Suprapubic skin (tissue), 4 donors: Measurements from ENCODE around the gene MET. TPM values are rescaled to one million over a fixed set of nuclear protein-coding genes. Genes with fewer than 3 reads are reported as not detected.

Experiments
- DNase-seq, 2 donors: peaks; one replicate each; pipeline ENCODE4 v3.0.0-alpha.2; 2019; ENCODE audit warnings: low spot score in 2 of 2
- H3K27ac ChIP-seq: fragments of 200-600 bp; sonication (generic); one replicate; pipeline ENCODE4 v1.5.1; 2019
- H3K27me3 ChIP-seq: fragments of 200-600 bp; sonication (generic); one replicate; pipeline ENCODE4 v1.5.1; 2019
- H3K36me3 ChIP-seq: fragments of 200-600 bp; sonication (generic); one replicate; pipeline ENCODE4 v1.5.1; 2019
- H3K4me1 ChIP-seq: fragments of 200-600 bp; sonication (generic); one replicate; pipeline ENCODE4 v1.5.1; 2019
- H3K4me3 ChIP-seq: fragments of 200-600 bp; sonication (generic); one replicate; pipeline ENCODE4 v1.5.1; 2019; ENCODE audit warnings: mild to moderate bottlenecking
- H3K9me3 ChIP-seq: fragments of 200-600 bp; sonication (generic); one replicate; pipeline ENCODE4 v1.5.1; 2019
- EP300 ChIP-seq: sonication (generic); formaldehyde crosslinking; IDR thresholded peaks from one replicate; pipeline ENCODE4 v1.6.1; 2017; ENCODE audit warnings: antibody characterized with exemption
- POLR2A ChIP-seq, 2 donors: fragments of 450-650 bp; IDR thresholded peaks; one replicate each; pipeline ENCODE4 v1.6.1; 2017; ENCODE audit warnings: antibody characterized with exemption in 2 of 2, mild to moderate bottlenecking in 2 of 2, moderate library complexity in 2 of 2
- POLR2AphosphoS5 ChIP-seq, 3 donors: sonication (generic); formaldehyde crosslinking; IDR thresholded peaks; one replicate each; pipeline ENCODE4 v1.6.1; 2017; ENCODE audit warnings: antibody characterized with exemption in 3 of 3
- WGBS: methylation state at CpG from one replicate; pipeline ENCODE4 v1.1.5; 2018; 5-methylcytosine and 5-hydroxymethylcytosine counted together
- total RNA-seq, 4 donors: library from RNA; depleted of rRNA; stranded (reverse); fragments of >200 nt; gene quantifications; one replicate each; pipeline ENCODE4 v1.1.0, GENCODE V29; 2016
- TF ChIP-seq, protein P1 (sequence below), 2 donors: fragments of 200-600 bp in 1 of 2; fragments of 450-650 bp in 1 of 2; sonication (generic) in 1 of 2; IDR thresholded peaks; one replicate each; pipeline ENCODE4 v1.5.1; 2016 to 2019; ENCODE audit warnings: antibody characterized with exemption in 2 of 2, mild to moderate bottlenecking in 1 of 2, moderate library complexity in 1 of 2

The MET gene
- total RNA-seq, 4 donors from 2014 or later, result 22.8 to 41.2 (median 32.0) TPM

DNA sequence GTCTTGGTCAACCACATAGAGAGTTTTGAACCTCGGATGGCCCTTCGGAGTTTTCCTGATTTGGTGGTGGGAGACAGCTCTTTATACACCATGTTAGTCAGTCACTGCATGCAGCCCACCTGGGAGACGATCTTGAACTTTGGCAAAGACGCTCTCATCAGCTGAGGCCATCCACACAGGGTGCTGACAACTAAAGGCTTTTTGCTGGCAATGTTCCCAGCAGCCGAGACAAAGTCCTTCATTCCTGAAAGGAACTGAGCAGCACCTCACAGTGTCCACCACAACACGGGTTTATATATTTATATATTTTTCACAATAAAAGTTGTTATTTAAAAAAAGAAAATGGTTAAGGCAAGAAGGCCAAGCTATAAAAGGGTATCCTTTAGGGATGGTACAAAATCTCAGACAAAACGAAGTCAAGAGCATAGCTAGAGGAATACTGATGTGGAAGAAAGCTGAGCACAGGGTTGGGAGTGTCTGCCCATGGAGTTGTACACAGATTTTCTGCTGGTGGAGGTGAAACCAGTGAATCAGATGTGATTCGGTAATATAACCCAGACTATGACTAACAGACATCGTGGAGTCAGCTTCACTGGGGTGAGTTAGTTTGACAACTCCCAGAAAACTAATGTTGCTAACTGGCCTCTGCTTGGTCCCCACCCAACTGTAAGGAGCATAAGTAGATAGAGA, 163.0 kb downstream of the MET start:
- 77% methylated on average over 9 of the region's 9 CpGs for WGBS
- H3K9me3 ChIP-seq, result no peaks in the 10 kb centered on the region
- no peak for DNase-seq

DNA sequence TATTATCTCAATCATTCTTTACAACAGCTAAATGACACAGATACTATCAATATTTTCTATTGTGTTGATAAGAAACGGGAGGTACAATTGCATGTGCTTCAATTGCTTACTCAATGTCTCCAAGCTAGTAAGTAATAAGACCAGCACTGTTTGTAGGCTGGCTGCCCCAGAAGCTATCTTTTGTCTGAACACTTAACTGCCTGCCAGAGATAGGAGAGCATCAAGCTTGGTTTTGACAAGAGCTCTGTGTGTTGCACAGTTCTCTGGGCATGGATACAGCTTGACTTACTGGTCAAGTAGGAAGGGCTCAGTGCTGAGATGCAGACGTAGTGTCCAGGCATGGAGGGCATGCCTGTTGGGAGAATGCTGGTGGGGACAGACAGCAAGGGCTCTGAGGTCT, 164.1 kb downstream of the MET start:
- TF ChIP-seq POLR2A (IDR thresholded peaks at IDR 0.05) (no peak), POLR2AphosphoS5 (IDR thresholded peaks at IDR 0.05) (no peak), EP300 (no peak)
- TF ChIP-seq, protein P1, sequence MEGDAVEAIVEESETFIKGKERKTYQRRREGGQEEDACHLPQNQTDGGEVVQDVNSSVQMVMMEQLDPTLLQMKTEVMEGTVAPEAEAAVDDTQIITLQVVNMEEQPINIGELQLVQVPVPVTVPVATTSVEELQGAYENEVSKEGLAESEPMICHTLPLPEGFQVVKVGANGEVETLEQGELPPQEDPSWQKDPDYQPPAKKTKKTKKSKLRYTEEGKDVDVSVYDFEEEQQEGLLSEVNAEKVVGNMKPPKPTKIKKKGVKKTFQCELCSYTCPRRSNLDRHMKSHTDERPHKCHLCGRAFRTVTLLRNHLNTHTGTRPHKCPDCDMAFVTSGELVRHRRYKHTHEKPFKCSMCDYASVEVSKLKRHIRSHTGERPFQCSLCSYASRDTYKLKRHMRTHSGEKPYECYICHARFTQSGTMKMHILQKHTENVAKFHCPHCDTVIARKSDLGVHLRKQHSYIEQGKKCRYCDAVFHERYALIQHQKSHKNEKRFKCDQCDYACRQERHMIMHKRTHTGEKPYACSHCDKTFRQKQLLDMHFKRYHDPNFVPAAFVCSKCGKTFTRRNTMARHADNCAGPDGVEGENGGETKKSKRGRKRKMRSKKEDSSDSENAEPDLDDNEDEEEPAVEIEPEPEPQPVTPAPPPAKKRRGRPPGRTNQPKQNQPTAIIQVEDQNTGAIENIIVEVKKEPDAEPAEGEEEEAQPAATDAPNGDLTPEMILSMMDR (IDR thresholded peaks at IDR 0.05), result no peak
- Histone ChIP-seq H3K27me3 (no peaks in the 10 kb centered on the region), H3K27ac (no peak overlapping the region), H3K9me3 (no peaks in the 10 kb centered on the region), H3K4me3 (no peak overlapping the region), H3K4me1 (no peaks in the 10 kb centered on the region), H3K36me3 (no peaks in the 10 kb centered on the region)
- DNase-seq, result no peak
- WGBS, result 86% methylated on average over 2 of the region's 2 CpGs

More for the DNA sequence above, 163.0 kb downstream of the MET start:
- no peaks in the 10 kb centered on the region for H3K27me3 ChIP-seq
- TF ChIP-seq, protein P1 (IDR thresholded peaks at IDR 0.05), result no peak
- TF ChIP-seq EP300 (no peak), POLR2A (IDR thresholded peaks at IDR 0.05) (no peak), POLR2AphosphoS5 (IDR thresholded peaks at IDR 0.05) (no peak)
- no peaks in the 10 kb centered on the region for H3K36me3 ChIP-seq
- H3K4me1 ChIP-seq, result no peaks in the 10 kb centered on the region
- H3K4me3 ChIP-seq, result no peak overlapping the region
- no peak overlapping the region for H3K27ac ChIP-seq

DNA sequence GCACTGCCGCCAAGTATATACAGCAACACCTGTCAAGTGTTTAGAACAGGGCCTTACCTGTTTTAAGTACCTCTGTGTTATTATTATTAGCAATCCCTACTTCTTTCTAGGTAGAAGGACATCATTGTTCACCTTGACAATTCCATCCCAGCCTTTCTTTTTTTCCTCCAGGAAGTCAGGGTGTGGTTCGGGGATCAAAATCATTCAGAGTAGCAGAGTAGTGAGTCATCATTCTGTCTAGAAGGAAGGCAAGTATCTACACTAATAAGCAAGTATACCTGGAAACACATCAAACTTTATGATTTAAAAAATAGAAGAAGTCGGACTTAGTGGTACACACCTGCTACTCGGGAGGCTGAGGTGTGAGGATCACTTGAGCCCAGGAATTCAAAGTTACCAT, 164.9 kb downstream of the MET start:
- Histone ChIP-seq H3K36me3 (no peaks in the 10 kb centered on the region), H3K4me1 (no peaks in the 10 kb centered on the region), H3K27me3 (no peaks in the 10 kb centered on the region), H3K27ac (no peak overlapping the region), H3K9me3 (no peaks in the 10 kb centered on the region), H3K4me3 (no peak overlapping the region)
- no peak for DNase-seq
- TF ChIP-seq POLR2AphosphoS5 (IDR thresholded peaks at IDR 0.05) (no peak), EP300 (no peak), POLR2A (IDR thresholded peaks at IDR 0.05) (no peak)
- TF ChIP-seq, protein P1 (IDR thresholded peaks at IDR 0.05), result no peak
- 57% methylated on average over 4 of the region's 4 CpGs for WGBS

DNA sequence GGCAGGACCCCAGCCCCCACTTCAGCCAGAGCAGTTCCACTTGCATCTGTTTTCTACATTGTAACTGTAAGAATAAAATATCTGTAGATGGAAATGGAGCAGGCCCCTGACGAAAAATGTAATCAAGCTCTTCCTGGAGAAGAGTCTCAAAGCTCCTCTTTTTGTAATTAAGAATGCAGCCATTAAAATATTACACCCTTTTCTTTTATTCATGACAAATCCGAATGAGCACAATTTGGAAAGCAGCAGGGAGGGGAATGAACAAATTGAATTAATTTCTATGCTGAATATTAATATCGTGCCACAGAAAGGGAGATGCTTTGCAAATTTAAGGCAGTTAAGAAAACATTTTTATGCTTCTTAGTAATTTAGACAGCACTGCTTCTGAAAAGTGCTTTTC, 165.6 kb downstream of the MET start:
- 70% methylated on average over 3 of the region's 3 CpGs for WGBS
- no peaks in the 10 kb centered on the region for H3K27me3 ChIP-seq
- H3K4me1 ChIP-seq, result no peaks in the 10 kb centered on the region
- no peak overlapping the region for H3K4me3 ChIP-seq
- H3K9me3 ChIP-seq, result no peaks in the 10 kb centered on the region
- no peak for DNase-seq
- no peaks in the 10 kb centered on the region for H3K36me3 ChIP-seq
- H3K27ac ChIP-seq, result no peak overlapping the region
- TF ChIP-seq EP300 (no peak), POLR2A (IDR thresholded peaks at IDR 0.05) (no peak), POLR2AphosphoS5 (IDR thresholded peaks at IDR 0.05) (no peak)
- TF ChIP-seq, protein P1 (IDR thresholded peaks at IDR 0.05), result no peak

DNA sequence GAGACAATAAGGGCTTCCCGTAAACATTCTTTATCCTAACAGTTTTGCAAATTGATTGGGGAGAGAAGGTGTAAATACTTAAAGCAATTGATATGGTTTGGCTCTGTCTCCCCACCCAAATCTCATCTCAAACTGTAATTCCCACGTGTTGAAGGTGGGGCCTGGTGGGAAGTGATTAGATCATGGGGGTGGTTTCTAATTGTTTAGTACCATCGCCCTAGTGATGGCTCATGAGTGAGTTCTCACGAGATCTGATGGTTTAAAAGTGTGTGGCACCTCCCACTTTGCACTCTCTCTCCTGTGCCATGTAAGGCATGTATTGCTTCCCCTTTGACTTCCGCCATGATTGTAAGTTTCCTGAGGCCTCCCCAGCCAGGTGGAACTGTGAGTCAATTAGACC, 168.3 kb downstream of the MET start:
- H3K36me3 ChIP-seq, result no peaks in the 10 kb centered on the region
- H3K27ac ChIP-seq, result no peak overlapping the region
- H3K9me3 ChIP-seq, result no peaks in the 10 kb centered on the region
- DNase-seq, result no peak
- no peaks in the 10 kb centered on the region for H3K27me3 ChIP-seq
- no peaks in the 10 kb centered on the region for H3K4me1 ChIP-seq
- no peak for TF ChIP-seq EP300
- TF ChIP-seq POLR2AphosphoS5 (IDR thresholded peaks at IDR 0.05), result no peak
- no peak overlapping the region for H3K4me3 ChIP-seq
- 55% methylated on average over 5 of the region's 5 CpGs for WGBS
